GM23338 (cell line): ENCODE results near the gene AHNAK2. TPM values are rescaled to one million over a fixed set of nuclear protein-coding genes. Genes with fewer than 3 reads are reported as not detected.

Experiments used
- ATAC-seq: fragments of 200-7000 bp; cut with Tn5 transposase; 3 replicates; pipeline ENCODE4 v1.9.1; 2020
- DNase-seq: peaks from one replicate; pipeline ENCODE4 v3.0.0-alpha.2; 2015; ENCODE audit warnings: low spot score
- H2AFZ ChIP-seq: fragments of 200-600 bp; sonication (generic); 2 replicates; pipeline ENCODE4 v1.8.0; 2016; ENCODE audit warnings: antibody characterized with exemption, mild to moderate bottlenecking, moderate library complexity
- H3F3A ChIP-seq: fragments of 200-600 bp; sonication (generic); replicated peaks from 2 replicates; pipeline ENCODE4 v1.8.0; 2017; ENCODE audit warnings: antibody characterized with exemption, mixed run types, low read depth
- H3K27ac ChIP-seq: fragments of 200-600 bp; sonication (generic); 2 replicates; pipeline ENCODE4 v1.6.1; 2016; ENCODE audit warnings: low read depth
- H3K27me3 ChIP-seq: fragments of 200-600 bp; sonication (generic); 2 replicates; pipeline ENCODE4 v1.8.0; 2016; ENCODE audit warnings: mild to moderate bottlenecking, mixed run types, moderate library complexity; ENCODE audit not compliant: insufficient read depth
- H3K36me3 ChIP-seq: fragments of 200-600 bp; sonication (generic); 2 replicates; pipeline ENCODE4 v1.8.0; 2016; ENCODE audit warnings: mild to moderate bottlenecking; ENCODE audit not compliant: insufficient read depth
- H3K4me1 ChIP-seq: fragments of 200-600 bp; sonication (generic); 2 replicates; pipeline ENCODE4 v1.8.0; 2016; ENCODE audit warnings: mild to moderate bottlenecking, moderate library complexity; ENCODE audit not compliant: insufficient read depth
- H3K4me2 ChIP-seq: fragments of 200-600 bp; sonication (generic); 2 replicates; pipeline ENCODE4 v1.7.1; 2017; ENCODE audit warnings: mixed run types
- H3K4me3 ChIP-seq: fragments of 200-600 bp; sonication (generic); 2 replicates; pipeline ENCODE4 v1.6.1; 2016; ENCODE audit warnings: mixed run types
- H3K79me2 ChIP-seq: fragments of 200-600 bp; sonication (generic); replicated peaks from 2 replicates; pipeline ENCODE4 v1.8.0; 2017; ENCODE audit warnings: mild to moderate bottlenecking; ENCODE audit not compliant: insufficient read depth
- H3K9me2 ChIP-seq: fragments of 200-600 bp; sonication (generic); 2 replicates; pipeline ENCODE4 v1.8.0; 2017; ENCODE audit not compliant: insufficient read depth
- H4K20me1 ChIP-seq: fragments of 200-600 bp; sonication (generic); replicated peaks from 2 replicates; pipeline ENCODE4 v1.8.0; 2017; ENCODE audit warnings: mild to moderate bottlenecking; ENCODE audit not compliant: insufficient read depth
- H3K27ac Mint-ChIP-seq: 2 replicates; pipeline ENCODE4 v1.8.0; 2020; ENCODE audit warnings: inconsistent platforms, mild to moderate bottlenecking, moderate library complexity, mixed read lengths
- H3K27me3 Mint-ChIP-seq: 3 replicates; pipeline ENCODE4 v1.8.0; 2022; ENCODE audit warnings: low read depth, mild to moderate bottlenecking, moderate library complexity, mixed read lengths, inconsistent platforms; ENCODE audit not compliant: insufficient read depth, poor library complexity
- H3K36me3 Mint-ChIP-seq: 3 replicates; pipeline ENCODE4 v1.8.0; 2021; ENCODE audit warnings: low read depth, mild to moderate bottlenecking, inconsistent platforms, moderate library complexity, mixed read lengths
- H3K4me1 Mint-ChIP-seq: 3 replicates; pipeline ENCODE4 v1.8.0; 2020; ENCODE audit warnings: mild to moderate bottlenecking, inconsistent platforms, mixed read lengths
- H3K4me3 Mint-ChIP-seq: 3 replicates; pipeline ENCODE4 v1.8.0; 2021; ENCODE audit warnings: moderate library complexity, mild to moderate bottlenecking, inconsistent platforms, mixed read lengths
- H3K9me3 Mint-ChIP-seq: 3 replicates; pipeline ENCODE4 v1.8.0; 2020; ENCODE audit warnings: moderate library complexity, mild to moderate bottlenecking, inconsistent platforms, mixed read lengths
- CREB1 ChIP-seq: fragments of 250-450 bp; sonication (Bioruptor Pico); IDR thresholded peaks from 2 replicates; pipeline ENCODE4 v1.5.0; 2020; ENCODE audit warnings: low read depth, mild to moderate bottlenecking, moderate library complexity
- CTCF ChIP-seq, 2 experiments: fragments of 200-600 bp in 1 of 2; sonication (generic) in 1 of 2; conservative IDR thresholded peaks; 2 replicates each; pipeline versions ENCODE4 v1.5.1 to v1.6.1; 2016 to 2017; ENCODE audit warnings: antibody characterized with exemption in 2 of 2, low read depth in 2 of 2, mild to moderate bottlenecking in 2 of 2, moderate library complexity in 1 of 2
- ETS1 ChIP-seq: IDR thresholded peaks from 2 replicates; pipeline ENCODE4 v1.6.1; 2016; ENCODE audit warnings: antibody characterized with exemption
- EZH2 ChIP-seq: fragments of 200-600 bp; sonication (generic); IDR thresholded peaks from one replicate; pipeline ENCODE4 v1.8.0; 2017; ENCODE audit warnings: antibody characterized with exemption, mild to moderate bottlenecking, low read depth; ENCODE audit not compliant: unreplicated experiment
- EZH2phosphoT487 ChIP-seq: fragments of 200-600 bp; sonication (generic); IDR thresholded peaks from one replicate; pipeline ENCODE4 v1.8.1; 2018; ENCODE audit warnings: antibody characterized with exemption; ENCODE audit not compliant: unreplicated experiment
- JUNB ChIP-seq: IDR thresholded peaks from one replicate; pipeline ENCODE4 v1.6.1; 2016; ENCODE audit warnings: antibody characterized with exemption; ENCODE audit not compliant: unreplicated experiment
- NANOG ChIP-seq: IDR thresholded peaks from 2 replicates; pipeline ENCODE4 v1.6.1; 2016; ENCODE audit warnings: antibody characterized with exemption, borderline replicate concordance
- POLR2AphosphoS5 ChIP-seq: IDR thresholded peaks from 2 replicates; pipeline ENCODE4 v1.6.1; 2016; ENCODE audit warnings: antibody characterized with exemption, low read depth
- REST ChIP-seq: IDR thresholded peaks from one replicate; pipeline ENCODE4 v1.6.1; 2018; ENCODE audit warnings: antibody characterized with exemption; ENCODE audit not compliant: unreplicated experiment
- STAT1 ChIP-seq: IDR thresholded peaks from one replicate; pipeline ENCODE4 v1.6.1; 2016; ENCODE audit warnings: antibody characterized with exemption; ENCODE audit not compliant: unreplicated experiment
- ZNF114 ChIP-seq: fragments of 250-450 bp; sonication (Bioruptor Pico); IDR thresholded peaks from 2 replicates; pipeline ENCODE4 v1.5.0; 2020; ENCODE audit warnings: mild to moderate bottlenecking, moderate library complexity
- ZNF331 ChIP-seq: fragments of 250-450 bp; sonication (Bioruptor Pico); IDR thresholded peaks from 2 replicates; pipeline ENCODE4 v1.5.0; 2020; ENCODE audit warnings: low read depth, mild to moderate bottlenecking, moderate library complexity
- ZNF462 ChIP-seq: fragments of 250-450 bp; sonication (Bioruptor Pico); IDR thresholded peaks from 2 replicates; pipeline ENCODE4 v1.5.0; 2020; ENCODE audit warnings: mild to moderate bottlenecking, moderate library complexity
- polyA plus RNA-seq: library from polyadenylated mRNA; unstranded; fragments of >200 nt; fragmentation: Nextera tagmentation; extraction: Ambion mirVana; gene quantifications from 2 replicates; pipeline ENCODE4 v1.2.1, GENCODE V29; 2016
- total RNA-seq: library from RNA; depleted of rRNA; stranded (reverse); fragments of >200 nt; shearing (Covaris generic); gene quantifications from 2 replicates; pipeline ENCODE4 v1.2.3, GENCODE V29; 2014

Gene AHNAK2
- total and polyA plus RNA-seq, 2 experiments from 2014 or later, result 1.1 to 2.6 TPM

- Histone ChIP-seq H3K79me2 (peaks cover 98% of the 10 kb centered on the region), H3F3A (no peaks in the 10 kb centered on the region), H3K27ac (peak overlapping the region; percentile 19; the same call in 1 of the 2 replicates), H3K4me2 (no peak overlapping the region), H3K9me2 (no peaks in the 10 kb centered on the region), H3K36me3 (peaks cover 13% of the 10 kb centered on the region), H3K4me3 (no peak overlapping the region), H2AFZ (no peak overlapping the region), H3K4me1 (peaks cover 30% of the 10 kb centered on the region), H3K27me3 (no peaks in the 10 kb centered on the region), H4K20me1 (peaks cover 76% of the 10 kb centered on the region)
- H3K27me3 Mint-ChIP-seq, result peaks cover 12% of the 10 kb centered on the region
- no peak for DNase-seq
- no peak for TF ChIP-seq EZH2phosphoT487
- TF ChIP-seq ZNF114, result no peak
- TF ChIP-seq REST, result no peak
- TF ChIP-seq JUNB, result no peak
- no peak for TF ChIP-seq EZH2
- TF ChIP-seq POLR2AphosphoS5, result no peak
- TF ChIP-seq ZNF462 (CRISPR knock-in tag), result no peak
- no peak for TF ChIP-seq CTCF (conservative IDR thresholded peaks at IDR 0.05; ENCODE audit: low read depth in 2 of 2)
- TF ChIP-seq NANOG, result no peak
- no peak for TF ChIP-seq ZNF331 (CRISPR knock-in tag)
- no peak for TF ChIP-seq ETS1
- TF ChIP-seq STAT1, result no peak
- TF ChIP-seq CREB1 (CRISPR knock-in tag), result no peak
- no peak for ATAC-seq
- peaks cover 49% of the 10 kb centered on the region for H3K36me3 Mint-ChIP-seq
- no peak overlapping the region for H3K27ac Mint-ChIP-seq
- H3K4me1 Mint-ChIP-seq, result peaks cover 56% of the 10 kb centered on the region
- no peaks in the 10 kb centered on the region for H3K9me3 Mint-ChIP-seq
- no peak overlapping the region; the same call in 2 of the 3 replicates for H3K4me3 Mint-ChIP-seq
Measured at GRCh38 chr14:105014032-105014431, 35.9 kb upstream of the AHNAK2 start.
